ENCODE data around the gene LLGL2.

DNA sequence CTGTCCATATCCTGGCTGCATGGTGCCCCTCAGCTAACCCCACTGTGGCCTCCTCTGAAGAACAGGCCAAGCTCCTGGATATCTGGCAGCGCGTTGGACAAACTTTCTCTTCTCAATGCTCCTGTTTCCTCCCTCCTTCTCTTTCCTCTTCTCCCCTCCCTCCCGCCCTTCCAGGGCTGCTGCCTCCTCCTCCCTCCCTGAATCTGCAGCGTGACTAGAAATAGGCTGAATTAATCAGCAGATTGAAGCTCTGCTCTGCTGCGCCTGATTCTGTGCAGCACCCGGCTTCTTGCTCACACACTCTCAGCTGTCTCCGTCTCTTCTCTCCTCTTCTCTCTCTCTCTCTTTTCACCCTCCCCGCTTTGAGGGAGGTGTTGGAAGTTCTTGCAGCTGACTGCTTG, 49.2 kb upstream of the LLGL2 start:
- TF ChIP-seq, protein P1, sequence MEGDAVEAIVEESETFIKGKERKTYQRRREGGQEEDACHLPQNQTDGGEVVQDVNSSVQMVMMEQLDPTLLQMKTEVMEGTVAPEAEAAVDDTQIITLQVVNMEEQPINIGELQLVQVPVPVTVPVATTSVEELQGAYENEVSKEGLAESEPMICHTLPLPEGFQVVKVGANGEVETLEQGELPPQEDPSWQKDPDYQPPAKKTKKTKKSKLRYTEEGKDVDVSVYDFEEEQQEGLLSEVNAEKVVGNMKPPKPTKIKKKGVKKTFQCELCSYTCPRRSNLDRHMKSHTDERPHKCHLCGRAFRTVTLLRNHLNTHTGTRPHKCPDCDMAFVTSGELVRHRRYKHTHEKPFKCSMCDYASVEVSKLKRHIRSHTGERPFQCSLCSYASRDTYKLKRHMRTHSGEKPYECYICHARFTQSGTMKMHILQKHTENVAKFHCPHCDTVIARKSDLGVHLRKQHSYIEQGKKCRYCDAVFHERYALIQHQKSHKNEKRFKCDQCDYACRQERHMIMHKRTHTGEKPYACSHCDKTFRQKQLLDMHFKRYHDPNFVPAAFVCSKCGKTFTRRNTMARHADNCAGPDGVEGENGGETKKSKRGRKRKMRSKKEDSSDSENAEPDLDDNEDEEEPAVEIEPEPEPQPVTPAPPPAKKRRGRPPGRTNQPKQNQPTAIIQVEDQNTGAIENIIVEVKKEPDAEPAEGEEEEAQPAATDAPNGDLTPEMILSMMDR (IDR thresholded peaks at IDR 0.05): no peak
- no peak for TF ChIP-seq POLR2A (IDR thresholded peaks at IDR 0.05)

Data from esophagus squamous epithelium (tissue), 4 donors.